Trophoblast cell (in vitro differentiated cells and primary cell): Measurements from ENCODE around the gene GRIN1.
A peak's percentile ranks its signal among the peaks of the same experiment; 100 is the strongest.

ENCODE experiments used
- DNase-seq, 2 donors: peaks; one replicate each; pipeline ENCODE4 v3.0.0-alpha.2; 2016
- H2AFZ ChIP-seq: 2 replicates; pipeline ENCODE4 v1.6.1; 2013; ENCODE audit warnings: low read length, moderate library complexity, mild to moderate bottlenecking; ENCODE audit not compliant: insufficient read depth, poor library complexity
- H2AK5ac ChIP-seq: 2 replicates; pipeline ENCODE4 v1.6.1; 2013; ENCODE audit warnings: mild to moderate bottlenecking, low read length
- H2BK120ac ChIP-seq: 2 replicates; pipeline ENCODE4 v1.6.1; 2013; ENCODE audit warnings: low read length, mild to moderate bottlenecking, moderate library complexity; ENCODE audit not compliant: insufficient read depth, poor library complexity
- H2BK12ac ChIP-seq: 2 replicates; pipeline ENCODE4 v1.6.1; 2013; ENCODE audit warnings: mild to moderate bottlenecking, low read length, moderate library complexity
- H2BK5ac ChIP-seq: 2 replicates; pipeline ENCODE4 v1.6.1; 2013; ENCODE audit warnings: low read length, low read depth, moderate library complexity, mild to moderate bottlenecking; ENCODE audit not compliant: poor library complexity
- H3K14ac ChIP-seq: 2 replicates; pipeline ENCODE4 v1.6.1; 2013; ENCODE audit warnings: mild to moderate bottlenecking, low read length
- H3K18ac ChIP-seq: 2 replicates; pipeline ENCODE4 v1.6.1; 2013; ENCODE audit warnings: mild to moderate bottlenecking, low read length
- H3K23ac ChIP-seq: 2 replicates; pipeline ENCODE4 v1.6.1; 2013; ENCODE audit warnings: low read length
- H3K27ac ChIP-seq: 2 replicates; pipeline ENCODE4 v1.5.1; 2013; ENCODE audit warnings: low read depth, mild to moderate bottlenecking, inconsistent platforms, low read length, moderate library complexity
- H3K27me3 ChIP-seq: 2 replicates; pipeline ENCODE4 v1.6.1; 2013; ENCODE audit warnings: inconsistent platforms, mild to moderate bottlenecking, low read length, moderate library complexity; ENCODE audit not compliant: insufficient read depth
- H3K36me3 ChIP-seq, 2 experiments: 1 replicate in 1 of 2; 2 replicates in 1 of 2; pipeline ENCODE4 v1.6.1; 2013; ENCODE audit warnings: low read length in 2 of 2, mild to moderate bottlenecking in 2 of 2, moderate library complexity in 1 of 2; ENCODE audit not compliant: insufficient read depth in 2 of 2, control insufficient read depth in 1 of 2
- H3K4ac ChIP-seq: 2 replicates; pipeline ENCODE4 v1.6.1; 2013; ENCODE audit warnings: low read depth, mild to moderate bottlenecking, low read length, moderate library complexity
- H3K4me1 ChIP-seq, 2 experiments: 1 replicate in 1 of 2; 2 replicates in 1 of 2; pipeline ENCODE4 v1.6.1; 2013; ENCODE audit warnings: low read length in 2 of 2, mild to moderate bottlenecking in 2 of 2, moderate library complexity in 1 of 2; ENCODE audit not compliant: insufficient read depth in 2 of 2, control insufficient read depth in 1 of 2
- H3K4me2 ChIP-seq: 2 replicates; pipeline ENCODE4 v1.6.1; 2013; ENCODE audit warnings: inconsistent platforms, mild to moderate bottlenecking, low read length, moderate library complexity
- H3K4me3 ChIP-seq: 2 replicates; pipeline ENCODE4 v1.5.1; 2013; ENCODE audit warnings: mild to moderate bottlenecking, low read depth, low read length, inconsistent platforms
- H3K79me1 ChIP-seq: one replicate; pipeline ENCODE4 v1.6.1; 2013; ENCODE audit warnings: low read length
- H3K79me2 ChIP-seq: 2 replicates; pipeline ENCODE4 v1.6.1; 2013; ENCODE audit warnings: low read length, mild to moderate bottlenecking; ENCODE audit not compliant: control insufficient read depth, insufficient read depth, poor library complexity
- H3K9ac ChIP-seq: 2 replicates; pipeline ENCODE4 v1.6.1; 2013; ENCODE audit warnings: mild to moderate bottlenecking, low read length
- H3K9me3 ChIP-seq: 2 replicates; pipeline ENCODE4 v1.6.1; 2013; ENCODE audit warnings: low read depth, mild to moderate bottlenecking, control low read depth, inconsistent platforms, low read length; ENCODE audit not compliant: insufficient read depth
- H4K12ac ChIP-seq: 2 replicates; pipeline ENCODE4 v1.6.1; 2013; ENCODE audit warnings: low read depth, mild to moderate bottlenecking, low read length, moderate library complexity
- H4K8ac ChIP-seq: 2 replicates; pipeline ENCODE4 v1.6.1; 2013; ENCODE audit warnings: low read depth, mild to moderate bottlenecking, low read length, moderate library complexity
- H4K91ac ChIP-seq: one replicate; pipeline ENCODE4 v1.6.1; 2013; ENCODE audit warnings: low read depth, mild to moderate bottlenecking, low read length, moderate library complexity
- WGBS: extraction: QIAGEN DNeasy Blood & Tissue Kit; methylation state at CpG from one replicate; pipeline ENCODE4 v1.1.7; 2013; ENCODE audit warnings: missing lambda C conversion rate; ENCODE audit not compliant: insufficient read length, insufficient coverage; ENCODE audit errors: extremely low coverage; 5-methylcytosine and 5-hydroxymethylcytosine counted together

GRIN1 gene

DNA sequence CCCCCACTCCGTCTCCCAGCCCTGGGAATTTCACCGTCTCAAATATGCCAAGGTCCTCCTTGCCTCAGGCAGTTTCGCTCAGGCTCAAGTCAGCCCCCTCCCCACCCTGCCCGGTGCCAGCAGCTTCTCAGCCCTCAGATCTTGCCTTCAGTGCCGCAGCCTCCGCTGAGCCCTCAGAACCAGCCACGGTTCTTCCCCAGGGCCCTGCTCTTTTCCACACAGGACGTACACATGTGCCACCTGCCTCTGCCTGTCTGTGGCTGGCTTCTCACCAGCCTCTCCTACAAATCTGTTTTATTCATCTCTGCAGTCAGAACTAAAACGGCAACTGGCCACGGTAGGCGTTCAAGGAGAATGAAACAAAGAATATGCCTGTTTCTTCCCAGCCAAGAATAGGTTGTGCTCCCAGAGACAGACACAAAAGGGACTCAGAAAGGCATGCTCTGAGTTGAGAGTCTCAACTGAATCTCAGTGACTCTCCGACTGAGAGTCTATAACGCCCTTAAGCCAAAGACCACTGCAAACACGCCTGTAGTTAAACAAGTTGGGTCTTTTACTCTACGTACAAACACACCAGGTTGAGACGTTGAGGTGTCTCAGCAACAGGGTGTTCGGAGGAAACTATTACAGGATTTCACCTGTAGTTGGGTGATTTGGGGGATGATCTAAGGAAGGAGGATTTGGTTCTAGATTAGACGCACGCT lies 10.6 kb upstream of the GRIN1 start:
- no peak overlapping the region for H2AFZ ChIP-seq
- WGBS: no CpG with 5 or more reads among the region's 19 CpGs
- no peak overlapping the region for H2BK120ac ChIP-seq
- peaks cover 3% of the 10 kb centered on the region for H3K9me3 ChIP-seq
- no peak overlapping the region for H2BK12ac ChIP-seq
- no peak for DNase-seq
- no peak overlapping the region for H4K8ac ChIP-seq
- no peak overlapping the region for H3K4ac ChIP-seq
- H3K79me1 ChIP-seq: peaks cover 9% of the 10 kb centered on the region
- peaks cover 11% of the 10 kb centered on the region for H3K79me2 ChIP-seq
- no peak overlapping the region for H2BK5ac ChIP-seq
- H2AK5ac ChIP-seq: no peak overlapping the region
- H3K14ac ChIP-seq: no peak overlapping the region
- peak overlapping the region; percentile 75 for H4K12ac ChIP-seq
- H3K23ac ChIP-seq: no peak overlapping the region
- H3K27me3 ChIP-seq: no peaks in the 10 kb centered on the region
- H4K91ac ChIP-seq: no peak overlapping the region
- no peaks in the 10 kb centered on the region for H3K36me3 ChIP-seq
- H3K9ac ChIP-seq: no peak overlapping the region
- H3K27ac ChIP-seq: no peak overlapping the region
- no peak overlapping the region for H3K18ac ChIP-seq
- H3K4me1 ChIP-seq: peaks cover 10 to 11% of the 10 kb centered on the region in 2 experiments
- H3K4me3 ChIP-seq: no peak overlapping the region
- peak overlapping the region; percentile 92 for H3K4me2 ChIP-seq

DNA sequence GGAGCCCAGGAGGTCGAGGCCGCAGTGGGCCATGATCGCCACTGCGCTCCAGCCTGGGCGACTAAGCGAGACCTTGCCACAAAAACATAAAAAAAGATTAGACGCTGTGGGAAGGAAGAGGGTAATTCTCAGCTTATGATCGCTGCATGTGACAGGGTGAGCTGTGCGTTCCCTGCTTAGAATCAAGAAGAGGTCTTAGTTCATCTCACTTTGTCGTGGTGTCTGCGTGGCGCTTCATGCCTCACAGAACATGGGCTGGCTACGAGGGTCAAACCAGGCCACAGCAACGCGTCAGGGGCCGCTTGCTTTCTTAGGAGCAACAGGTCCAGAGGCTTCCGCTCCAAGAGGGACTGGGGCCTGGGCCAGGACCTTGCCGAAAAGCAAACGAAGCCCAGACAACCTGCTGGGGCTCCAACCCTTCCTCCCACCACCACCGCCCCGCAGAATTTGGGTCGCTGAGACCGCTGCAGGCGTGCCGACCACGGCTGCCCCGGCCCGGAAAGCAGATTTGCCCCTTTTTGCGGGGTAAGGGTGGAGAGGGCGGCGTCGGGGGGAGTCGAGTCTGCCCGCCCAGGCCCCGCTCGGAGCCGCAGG lies 10.0 kb upstream of the GRIN1 start:
- Histone ChIP-seq H3K14ac (peak overlapping the region; percentile 89), H3K4me2 (peak overlapping the region; percentile 92), H4K91ac (peak overlapping the region; percentile 65), H3K79me1 (peaks cover 9% of the 10 kb centered on the region), H3K36me3 (no peaks in the 10 kb centered on the region), H3K9ac (peak overlapping the region; percentile 83), H3K18ac (no peak overlapping the region), H3K4me3 (peak overlapping the region; percentile 91), H2BK5ac (no peak overlapping the region), H3K4ac (peak overlapping the region; percentile 18), H3K4me1 (peaks cover 10 to 11% of the 10 kb centered on the region in 2 experiments), H3K79me2 (peaks cover 11% of the 10 kb centered on the region), H2AFZ (peak overlapping the region; percentile 90), H4K12ac (peak overlapping the region; percentile 75), H4K8ac (peak overlapping the region; percentile 94), H2AK5ac (peak overlapping the region; percentile 26), H2BK12ac (no peak overlapping the region), H2BK120ac (peak overlapping the region; percentile 57), H3K27me3 (no peaks in the 10 kb centered on the region), H3K23ac (no peak overlapping the region), H3K27ac (no peak overlapping the region), H3K9me3 (peaks cover 3% of the 10 kb centered on the region)
- no peak for DNase-seq
- WGBS: no CpG with 5 or more reads among the region's 37 CpGs

DNA sequence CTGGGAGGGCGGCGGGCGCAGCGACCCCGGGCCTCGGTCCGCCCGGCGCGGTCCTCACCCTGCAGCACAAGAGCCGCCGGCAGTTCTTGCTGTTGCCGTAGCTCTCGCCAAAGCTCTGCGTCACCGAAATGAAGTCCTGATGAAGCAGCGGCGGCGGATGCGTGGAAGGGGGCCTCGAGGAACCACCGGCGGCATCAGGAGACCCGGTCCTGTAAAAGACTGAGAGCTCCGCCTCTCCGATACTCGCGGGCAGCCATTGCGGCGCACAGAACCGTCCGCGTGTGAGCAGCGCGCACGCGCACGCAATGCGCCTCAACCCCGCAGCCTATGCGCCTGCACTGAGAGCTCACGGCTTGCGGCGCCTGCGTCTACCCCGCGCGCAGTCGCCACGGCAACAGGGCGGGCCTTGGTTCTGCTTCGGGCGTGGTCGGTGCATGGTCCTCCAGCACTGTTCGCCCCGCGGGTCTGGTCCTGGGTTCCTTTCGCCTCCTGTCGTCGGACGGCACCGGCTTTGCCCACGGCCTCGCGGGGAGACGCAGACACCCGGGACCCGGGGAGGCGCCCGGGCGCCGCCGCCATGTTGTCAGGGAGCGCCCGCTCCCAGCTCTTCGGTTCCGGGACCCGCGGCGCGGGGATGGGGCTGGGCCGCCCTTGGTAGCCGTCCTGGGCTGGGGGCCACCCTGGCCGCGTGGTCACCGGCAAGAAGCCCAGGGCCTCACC lies 9.3 kb upstream of the GRIN1 start:
- Histone ChIP-seq H4K12ac (peak overlapping the region; percentile 97), H3K23ac (no peak overlapping the region), H2BK5ac (peak overlapping the region; percentile 35), H3K9me3 (no peaks in the 10 kb centered on the region), H3K14ac (peak overlapping the region; percentile 89), H3K27ac (no peak overlapping the region), H3K4me1 (peaks cover 10 to 11% of the 10 kb centered on the region in 2 experiments), H3K18ac (peak overlapping the region; percentile 82), H2AK5ac (no peak overlapping the region), H2BK12ac (no peak overlapping the region), H4K8ac (peak overlapping the region; percentile 94), H3K36me3 (no peaks in the 10 kb centered on the region), H3K27me3 (no peaks in the 10 kb centered on the region), H3K79me2 (peaks cover 11% of the 10 kb centered on the region), H2BK120ac (peak overlapping the region; percentile 57), H2AFZ (peak overlapping the region; percentile 90), H3K4ac (peak overlapping the region; percentile 69), H3K4me3 (peak overlapping the region; percentile 91), H4K91ac (peak overlapping the region; percentile 86), H3K9ac (peak overlapping the region; percentile 83), H3K4me2 (peak overlapping the region; percentile 92), H3K79me1 (peaks cover 9% of the 10 kb centered on the region)
- peak; percentile 95 to 96 for DNase-seq
- no CpG with 5 or more reads among the region's 86 CpGs for WGBS

DNA sequence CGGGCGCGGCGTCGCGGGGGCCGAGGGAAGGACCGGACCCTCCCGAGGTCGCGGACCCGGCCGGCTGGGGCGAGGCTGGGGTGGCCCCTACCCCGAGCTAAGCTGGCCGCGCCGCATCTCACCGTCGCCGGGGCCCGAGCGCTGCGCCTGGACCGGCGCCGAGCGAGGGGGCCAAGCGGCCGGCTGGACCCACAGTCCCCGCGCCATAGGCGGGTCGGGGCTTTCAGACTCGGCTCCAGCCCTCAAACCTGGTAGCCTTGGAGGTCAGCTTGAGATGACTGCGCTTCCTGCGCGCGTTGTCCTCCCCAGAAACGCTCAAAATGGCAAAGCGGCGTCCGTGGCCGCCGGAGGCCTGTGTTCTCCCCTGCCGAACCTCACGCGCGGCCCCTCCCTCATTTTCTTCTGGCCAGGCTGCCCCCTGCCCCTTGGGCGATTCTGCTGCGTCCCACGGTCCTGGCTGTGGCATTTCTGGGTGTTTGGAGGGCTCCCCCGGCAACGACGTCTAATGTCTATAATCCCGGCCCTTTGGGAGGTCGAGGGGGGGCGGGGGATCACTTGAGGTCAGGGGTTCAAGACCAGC lies 8.7 kb upstream of the GRIN1 start:
- Histone ChIP-seq H3K4me3 (peak overlapping the region; percentile 91), H2AFZ (peak overlapping the region; percentile 90), H2BK120ac (peak overlapping the region; percentile 55), H3K14ac (peak overlapping the region; percentile 88), H4K91ac (peak overlapping the region; percentile 86), H4K12ac (peak overlapping the region; percentile 97), H4K8ac (peak overlapping the region; percentile 94), H3K9me3 (no peaks in the 10 kb centered on the region), H2BK12ac (no peak overlapping the region), H2AK5ac (peak overlapping the region; percentile 23), H3K27me3 (no peaks in the 10 kb centered on the region), H2BK5ac (peak overlapping the region; percentile 35), H3K79me1 (peaks cover 9% of the 10 kb centered on the region), H3K23ac (no peak overlapping the region), H3K79me2 (peaks cover 11% of the 10 kb centered on the region), H3K36me3 (no peaks in the 10 kb centered on the region), H3K27ac (no peak overlapping the region), H3K9ac (peak overlapping the region; percentile 72), H3K4me2 (peak overlapping the region; percentile 92), H3K18ac (peak overlapping the region; percentile 82), H3K4me1 (peaks cover 10 to 11% of the 10 kb centered on the region in 2 experiments), H3K4ac (peak overlapping the region; percentile 69)
- WGBS: no CpG with 5 or more reads among the region's 58 CpGs
- peak in 1 of 2 donors; percentile 14 for DNase-seq
